Stimulated activated CD4-positive, alpha-beta T cell treated with anti-CD3 and anti-CD28 coated beads, Interleukin-1b, Interleukin-23, amount 100 ng/mL, for 48 hours (primary cell): ENCODE measurements around the gene KRTAP5-10.
"Not testable (repeated sequence)": the region's sequence is repeated elsewhere in the genome, so short reads cannot be mapped to it uniquely, and the experiment has no call there.

Source experiments
- DNase-seq: peaks from one replicate; pipeline ENCODE4 v3.0.0-alpha.2; 2020

Gene KRTAP5-10

GRCh38 chr11:71565263-71565662 lies at the start of gene KRTAP5-10:
Gene KRTAP5-10 (plus strand): TSS chr11:71565563. CDS start chr11:71565588, 25 bp downstream.
- no peak for DNase-seq

GRCh38 chr11:71518506-71519471 lies 46.6 kb upstream of the KRTAP5-10 start:
- no peak for DNase-seq

GRCh38 chr11:71519546-71519945 lies 45.8 kb upstream of the KRTAP5-10 start:
- DNase-seq, result no peak

GRCh38 chr11:71525188-71525937 lies 40.0 kb upstream of the KRTAP5-10 start:
- DNase-seq, result no peak

GRCh38 chr11:71525938-71526495 lies 39.3 kb upstream of the KRTAP5-10 start:
- DNase-seq, result no peak

GRCh38 chr11:71526796-71527575 lies 38.4 kb upstream of the KRTAP5-10 start, which contains the start of gene KRTAP5-7:
Gene KRTAP5-7 (plus strand): TSS chr11:71527267. CDS start chr11:71527301, 34 bp downstream.
- not testable (repeated sequence) for DNase-seq

GRCh38 chr11:71527576-71528210 lies 37.7 kb upstream of the KRTAP5-10 start:
- no peak for DNase-seq

GRCh38 chr11:71530602-71531001 lies 34.8 kb upstream of the KRTAP5-10 start:
- no peak for DNase-seq

GRCh38 chr11:71532036-71532610 lies 33.2 kb upstream of the KRTAP5-10 start:
- DNase-seq, result no peak

GRCh38 chr11:71534711-71535608 lies 30.4 kb upstream of the KRTAP5-10 start:
- not testable (repeated sequence) for DNase-seq

GRCh38 chr11:71535825-71536224 lies 29.5 kb upstream of the KRTAP5-10 start:
- DNase-seq, result no peak

GRCh38 chr11:71537537-71537936 lies 27.8 kb upstream of the KRTAP5-10 start:
- no peak for DNase-seq

GRCh38 chr11:71537977-71538665 lies 27.2 kb upstream of the KRTAP5-10 start, which contains the start of gene KRTAP5-8:
Gene KRTAP5-8 (plus strand): TSS chr11:71538025. CDS start chr11:71538056, 31 bp downstream.
- DNase-seq, result not testable (repeated sequence)

GRCh38 chr11:71538666-71538990 lies 26.7 kb upstream of the KRTAP5-10 start:
- no peak for DNase-seq

- DNase-seq, result no peak
These were observed 26.3 kb upstream of the KRTAP5-10 start for GRCh38 chr11:71539017-71539416.

GRCh38 chr11:71539971-71540370 lies 25.4 kb upstream of the KRTAP5-10 start:
- not testable (repeated sequence) for DNase-seq

GRCh38 chr11:71540521-71541304 lies 24.6 kb upstream of the KRTAP5-10 start:
- DNase-seq, result not testable (repeated sequence)

- DNase-seq, result no peak
These were observed 23.0 kb upstream of the KRTAP5-10 start for GRCh38 chr11:71542382-71542781.
